Duodenal mucosa (tissue), 2 donors: ENCODE measurements around the gene KCNJ14.

ENCODE experiments used
- H3K27ac ChIP-seq: one replicate; pipeline ENCODE4 v1.7.0; 2013; ENCODE audit warnings: low read depth, low read length
- H3K27me3 ChIP-seq, 2 donors: one replicate each; pipeline ENCODE4 v1.7.0; 2013; ENCODE audit warnings: low read length in 2 of 2, control low read depth in 1 of 2; ENCODE audit not compliant: insufficient read depth in 2 of 2, control insufficient read depth in 1 of 2
- H3K36me3 ChIP-seq, 2 donors: one replicate each; pipeline ENCODE4 v1.7.0; 2013; ENCODE audit warnings: low read length in 2 of 2, control low read depth in 1 of 2; ENCODE audit not compliant: insufficient read depth in 2 of 2, control insufficient read depth in 1 of 2
- H3K4me1 ChIP-seq, 2 donors: one replicate each; pipeline ENCODE4 v1.7.0; 2013; ENCODE audit warnings: low read length in 2 of 2, control low read depth in 1 of 2; ENCODE audit not compliant: insufficient read depth in 2 of 2, control insufficient read depth in 1 of 2
- H3K4me3 ChIP-seq, 2 donors: one replicate each; pipeline ENCODE4 v1.7.0; 2013; ENCODE audit warnings: low read length in 2 of 2, low read depth in 1 of 2
- H3K9ac ChIP-seq, 2 donors: one replicate each; pipeline ENCODE4 v1.7.0; 2013; ENCODE audit warnings: low read length in 2 of 2, low read depth in 1 of 2
- H3K9me3 ChIP-seq, 2 donors: one replicate each; pipeline ENCODE4 v1.7.0; 2013; ENCODE audit warnings: low read length in 2 of 2, control low read depth in 1 of 2; ENCODE audit not compliant: control insufficient read depth in 1 of 2

Gene KCNJ14

GRCh38 chr19:48469289-48469881 lies 14.0 kb downstream of the KCNJ14 start, which contains the start of gene CYTH2:
Gene CYTH2 (plus strand): TSS chr19:48469369. CDS start chr19:48469508, 139 bp downstream.
- Histone ChIP-seq H3K9ac (peak within 1 kb of the TSS; percentile 76 to 90), H3K9me3 (no peaks in the 10 kb centered on the region), H3K27ac (peak within 1 kb of the TSS; percentile 96), H3K4me3 (peak within 1 kb of the TSS; percentile 74 to 87), H3K27me3 (no peaks in the 10 kb centered on the region), H3K36me3 (peaks cover 24 to 43% of the 10 kb centered on the region in 2 donors), H3K4me1 (peaks cover 7 to 19% of the 10 kb centered on the region in 2 donors)

DNA sequence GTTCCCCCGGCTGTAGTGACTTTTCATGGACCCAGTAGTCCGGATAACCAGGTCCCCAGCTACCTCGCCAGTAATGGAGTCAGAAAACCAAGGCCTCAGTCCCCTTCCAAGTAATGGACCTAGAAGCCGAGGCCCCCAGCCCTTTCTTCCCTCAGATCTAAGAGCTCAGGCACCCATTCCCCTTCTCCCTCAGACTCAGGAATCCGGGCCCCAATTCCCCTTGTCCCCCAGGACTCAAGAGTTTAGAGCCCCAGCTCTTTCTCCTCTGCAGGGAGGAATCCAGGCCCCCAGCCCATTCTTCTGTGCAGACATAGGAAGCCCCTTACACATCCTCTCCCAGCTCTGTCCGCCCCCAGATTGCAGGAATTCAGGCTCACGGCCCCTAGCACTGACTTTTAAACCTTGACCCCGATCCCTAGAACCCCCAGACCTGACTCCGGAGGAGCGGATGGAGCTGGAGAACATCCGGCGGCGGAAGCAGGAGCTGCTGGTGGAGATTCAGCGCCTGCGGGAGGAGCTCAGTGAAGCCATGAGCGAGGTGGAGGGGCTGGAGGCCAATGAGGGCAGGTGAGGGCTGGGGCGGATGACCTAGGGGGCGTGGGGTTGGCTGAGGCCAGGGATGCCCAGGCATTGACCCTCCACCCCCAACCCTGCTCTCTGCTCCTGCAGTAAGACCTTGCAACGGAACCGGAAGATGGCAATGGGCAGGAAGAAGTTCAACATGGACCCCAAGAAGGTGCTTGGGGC lies 14.7 kb downstream of the KCNJ14 start:
- Histone ChIP-seq H3K4me1 (peaks cover 7 to 19% of the 10 kb centered on the region in 2 donors), H3K9ac (peak overlapping the region; percentile 54 to 90), H3K27me3 (no peaks in the 10 kb centered on the region), H3K4me3 (peak overlapping the region; percentile 74 to 87), H3K27ac (peak overlapping the region; percentile 96), H3K9me3 (no peaks in the 10 kb centered on the region), H3K36me3 (peaks cover 29 to 50% of the 10 kb centered on the region in 2 donors)

DNA sequence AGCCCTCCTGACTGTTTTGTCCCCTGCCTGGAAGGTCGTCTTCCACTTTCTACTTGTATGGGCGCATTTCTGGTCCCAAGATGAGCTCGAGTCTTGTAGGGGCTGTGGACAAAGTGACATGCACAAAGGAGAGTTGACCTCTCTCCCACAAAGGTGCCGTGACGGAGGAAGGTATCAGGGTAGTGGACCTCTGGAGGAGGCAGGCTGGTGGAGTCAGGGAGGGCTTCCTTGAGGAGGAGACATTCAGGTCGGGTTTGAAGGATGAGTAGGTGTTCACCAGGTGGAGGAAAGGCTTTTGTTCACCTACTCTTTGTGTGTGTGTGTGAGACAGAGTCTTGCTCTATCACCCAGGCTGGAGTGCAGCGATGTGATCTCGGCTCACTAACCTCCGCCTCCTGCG lies 15.5 kb downstream of the KCNJ14 start:
- Histone ChIP-seq H3K4me1 (peaks cover 7 to 19% of the 10 kb centered on the region in 2 donors), H3K9me3 (no peaks in the 10 kb centered on the region), H3K27me3 (no peaks in the 10 kb centered on the region), H3K9ac (no peak overlapping the region), H3K4me3 (no peak overlapping the region), H3K27ac (no peak overlapping the region), H3K36me3 (peaks cover 36 to 57% of the 10 kb centered on the region in 2 donors)

GRCh38 chr19:48471836-48472235 lies 16.5 kb downstream of the KCNJ14 start:
- no peaks in the 10 kb centered on the region for H3K27me3 ChIP-seq
- H3K27ac ChIP-seq, result no peak overlapping the region
- peaks cover 7 to 19% of the 10 kb centered on the region in 2 donors for H3K4me1 ChIP-seq
- H3K4me3 ChIP-seq, result no peak overlapping the region
- H3K9me3 ChIP-seq, result no peaks in the 10 kb centered on the region
- peaks cover 37 to 67% of the 10 kb centered on the region in 2 donors for H3K36me3 ChIP-seq
- no peak overlapping the region for H3K9ac ChIP-seq

- no peaks in the 10 kb centered on the region for H3K27me3 ChIP-seq
- no peak overlapping the region for H3K9ac ChIP-seq
- no peak overlapping the region for H3K4me3 ChIP-seq
- H3K4me1 ChIP-seq, result peaks cover 7 to 14% of the 10 kb centered on the region in 2 donors
- no peaks in the 10 kb centered on the region for H3K9me3 ChIP-seq
- H3K36me3 ChIP-seq, result peaks cover 37 to 81% of the 10 kb centered on the region in 2 donors
- no peak overlapping the region for H3K27ac ChIP-seq
Observed at GRCh38 chr19:48473161-48473966, 18.0 kb downstream of the KCNJ14 start.

DNA sequence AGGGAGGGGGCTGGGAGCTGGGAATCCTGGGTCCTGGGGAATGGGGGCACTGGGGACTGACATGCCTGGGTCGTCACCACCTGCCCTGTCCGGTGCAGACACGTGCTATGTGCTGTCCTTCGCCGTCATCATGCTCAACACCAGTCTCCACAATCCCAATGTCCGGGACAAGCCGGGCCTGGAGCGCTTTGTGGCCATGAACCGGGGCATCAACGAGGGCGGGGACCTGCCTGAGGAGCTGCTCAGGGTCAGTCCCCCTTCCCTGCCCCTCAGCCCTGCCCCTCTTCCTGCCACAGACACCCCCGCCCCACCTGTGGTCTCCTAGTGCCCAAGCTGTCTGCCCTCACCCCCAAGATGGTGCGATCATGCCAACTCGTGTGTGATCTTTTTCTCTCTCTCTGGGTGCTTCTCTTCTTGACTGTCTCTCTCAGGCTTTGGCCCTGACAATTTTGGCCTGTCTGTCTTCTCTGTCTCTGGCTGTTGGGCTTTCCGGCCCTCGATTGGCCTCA lies 18.8 kb downstream of the KCNJ14 start:
- Histone ChIP-seq H3K36me3 (peaks cover 37 to 82% of the 10 kb centered on the region in 2 donors), H3K4me1 (peaks cover 7 to 11% of the 10 kb centered on the region in 2 donors), H3K27me3 (no peaks in the 10 kb centered on the region), H3K9me3 (no peaks in the 10 kb centered on the region), H3K4me3 (no peak overlapping the region), H3K27ac (no peak overlapping the region), H3K9ac (no peak overlapping the region)

DNA sequence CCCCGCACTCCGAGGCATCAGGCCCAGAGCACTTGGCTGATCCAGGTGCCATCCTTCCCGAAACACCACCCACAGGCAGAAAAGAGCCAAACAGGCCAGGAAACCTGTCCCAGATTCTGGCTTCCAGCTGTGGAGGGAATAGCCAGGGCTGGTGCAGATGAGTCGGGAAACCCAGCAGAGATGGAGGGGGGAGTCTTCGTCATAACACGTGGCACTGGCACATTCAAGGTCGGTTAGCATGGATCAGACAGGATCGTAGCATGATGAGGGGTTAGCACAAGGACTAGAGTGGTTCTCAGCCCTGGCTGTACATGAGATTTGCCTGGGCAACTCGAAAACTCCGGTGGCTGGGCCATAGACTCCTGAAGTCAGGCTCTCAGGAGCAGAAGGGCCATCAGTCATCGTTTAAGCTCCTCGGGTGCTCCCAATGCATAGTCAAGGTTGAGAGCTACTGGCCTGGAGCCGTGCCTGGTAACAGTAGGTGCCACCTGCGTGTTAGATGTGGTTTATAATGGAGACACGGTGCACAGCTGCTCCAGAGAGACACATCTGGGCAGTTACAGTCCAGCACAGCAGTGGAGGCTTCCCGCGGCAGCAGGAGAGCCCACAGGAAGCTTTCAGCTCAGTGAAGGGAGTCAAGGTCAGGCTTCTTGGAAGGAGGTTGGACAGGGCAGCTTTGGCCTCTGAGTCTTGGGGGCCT lies 20.1 kb downstream of the KCNJ14 start:
- H3K27ac ChIP-seq, result no peak overlapping the region
- H3K4me3 ChIP-seq, result no peak overlapping the region
- H3K9ac ChIP-seq, result no peak overlapping the region
- H3K4me1 ChIP-seq, result peaks cover 6 to 12% of the 10 kb centered on the region in 2 donors
- H3K36me3 ChIP-seq, result peaks cover 37 to 85% of the 10 kb centered on the region in 2 donors
- no peaks in the 10 kb centered on the region for H3K27me3 ChIP-seq
- no peaks in the 10 kb centered on the region for H3K9me3 ChIP-seq

- Histone ChIP-seq H3K4me3 (no peak overlapping the region), H3K27ac (no peak overlapping the region), H3K9me3 (no peaks in the 10 kb centered on the region), H3K27me3 (no peaks in the 10 kb centered on the region), H3K36me3 (peaks cover 31 to 78% of the 10 kb centered on the region in 2 donors), H3K9ac (no peak overlapping the region), H3K4me1 (peaks cover 10 to 11% of the 10 kb centered on the region in 2 donors)
Observed at GRCh38 chr19:48476176-48476575, 20.8 kb downstream of the KCNJ14 start.

- Histone ChIP-seq H3K9ac (no peak overlapping the region), H3K27ac (no peak overlapping the region), H3K36me3 (peaks cover 23 to 68% of the 10 kb centered on the region in 2 donors), H3K27me3 (no peaks in the 10 kb centered on the region), H3K9me3 (no peaks in the 10 kb centered on the region), H3K4me1 (peaks cover 10 to 13% of the 10 kb centered on the region in 2 donors), H3K4me3 (no peak overlapping the region)
Observed at GRCh38 chr19:48477067-48477685, 21.8 kb downstream of the KCNJ14 start.
